Heart right ventricle (tissue), 16 donors: ENCODE results near the gene C11orf21. TPM values are rescaled to one million over a fixed set of nuclear protein-coding genes. Genes with fewer than 3 reads are reported as not detected.

Source experiments
- ATAC-seq, 8 donors: fragments of 200-7000 bp; cut with Tn5 transposase; one replicate each; pipeline ENCODE4 v1.9.1; 2020; ENCODE audit warnings: mild to moderate bottlenecking in 8 of 8, moderate library complexity in 8 of 8, moderate number of reproducible peaks in 1 of 8
- DNase-seq, 2 donors: peaks; one replicate each; pipeline ENCODE4 v3.0.0-alpha.2; 2020
- H3K27ac ChIP-seq, 10 donors: fragments of 200-600 bp; sonication (generic) in 2 of 10; one replicate each; pipeline versions ENCODE4 v1.5.0 to v1.8.0; 2020 to 2022; ENCODE audit warnings: mild to moderate bottlenecking in 3 of 10
- H3K27me3 ChIP-seq, 7 donors: fragments of 200-600 bp; one replicate each; pipeline ENCODE4 v1.8.0; 2021 to 2022; ENCODE audit warnings: mild to moderate bottlenecking in 2 of 7
- H3K36me3 ChIP-seq, 9 donors: fragments of 200-600 bp; sonication (generic) in 1 of 9; one replicate each; pipeline versions ENCODE4 v1.5.0 to v1.8.0; 2020 to 2022; ENCODE audit warnings: mild to moderate bottlenecking in 2 of 9
- H3K4me1 ChIP-seq, 9 donors: fragments of 200-600 bp; sonication (generic) in 1 of 9; one replicate each; pipeline versions ENCODE4 v1.5.0 to v1.8.0; 2020 to 2022; ENCODE audit warnings: mild to moderate bottlenecking in 4 of 9
- H3K4me3 ChIP-seq, 10 donors: fragments of 200-600 bp; sonication (generic) in 2 of 10; one replicate each; pipeline versions ENCODE4 v1.5.0 to v1.8.0; 2020 to 2022; ENCODE audit warnings: mild to moderate bottlenecking in 7 of 10, moderate library complexity in 2 of 10
- H3K9me3 ChIP-seq, 11 donors: fragments of 200-600 bp in 10 of 11; sonication (generic) in 2 of 11; one replicate each; pipeline versions ENCODE4 v1.5.0 to v1.8.0; 2013 to 2022; ENCODE audit warnings: mild to moderate bottlenecking in 2 of 11, control low read depth in 1 of 11, moderate library complexity in 1 of 11
- CTCF ChIP-seq, 9 donors: fragments of 200-600 bp; sonication (generic) in 2 of 9; IDR thresholded peaks; one replicate each; pipeline versions ENCODE4 v1.5.0 to v1.8.0; 2021 to 2022; ENCODE audit warnings: antibody characterized with exemption in 9 of 9, mild to moderate bottlenecking in 5 of 9, moderate library complexity in 1 of 9
- WGBS, 2 donors: extraction: QIAGEN DNeasy Blood & Tissue Kit; methylation state at CpG; one replicate each; pipeline ENCODE4 v1.1.7; 2013; ENCODE audit warnings: inconsistent platforms in 1 of 2; 5-methylcytosine and 5-hydroxymethylcytosine counted together
- intact Hi-C, 10 donors: fragments of 100-400 bp; cut with DNase I; formaldehyde crosslinking; loops; one replicate each; pipeline versions ENCODE4 v1.11.1 to v1.14.2; 2022
- polyA plus RNA-seq, 2 donors: library from polyadenylated mRNA; stranded (reverse); fragments of 200-250 nt; gene quantifications; one replicate each; pipeline ENCODE4 v1.2.3, GENCODE V29; 2013
- total RNA-seq, 10 donors: library from RNA; stranded (reverse); fragmentation: NEBNext Ultra II Directional in 3 of 10; extraction: Animal tissue kit (Norgen Biotek cat#: 25700) in 3 of 10; gene quantifications; one replicate each; pipeline versions ENCODE4 v1.2.1 to v1.2.4, GENCODE V29; 2021 to 2023
- donor health status: Arrhythmogenic right ventricular cardiomyopathy.
- donor health status: ischemic (EF 13 %, LVEDD 7.1; RV severe dilation, severe dysfunction).
- donor health status: healthy with polysubstance abuse.
- donor health status: DM: no; HTN: yes; CAD: no.
- donor health status: DM: no; HTN: no; CAD: no.
- donor health status: ischemic (EF 25% LVEDD 6.9; RV normal size, moderate dysfunction).
- donor health status: ischemic (EF 25% LVEDD 5.7; RV mildly dilated, moderate dysfunction).
- donor health status: healthy.
- donor health status: DM: yes; HTN: yes; CAD: no.
- donor health status: Ischemic cardiomyopathy.
- donor health status: ischemic (EF 35%, LVEDD 5.7; RV mildly dilated, moderate dysfunction).
- donor health status: nonischemic (EF 11% LVEDD 7.7; RV severe dilation, severe dysfunction).
- donor health status: DM: yes; HTN: yes; CAD: no.
- donor health status: PGD.
- donor health status: ischemic (EF 29% LVEDD 5.4; RV normal size, mild dysfunction).
- donor health status: nonischemic (EF 23%, LVEDD 6.1; RV moderate dilation, normal function).

C11orf21 gene
- total and polyA plus RNA-seq, 12 donors: 2.6 to 73.4 (median 31.1) TPM

GRCh38 chr11:2318123-2318522 lies 16.4 kb upstream of the C11orf21 start:
- no peaks in the 10 kb centered on the region for H3K36me3 ChIP-seq
- no peaks in the 10 kb centered on the region for H3K27me3 ChIP-seq
- H3K9me3 ChIP-seq: peaks cover 0 to 19% (median 4%) of the 10 kb centered on the region in 11 donors
- intact Hi-C loops: loop anchor here in 2 of 10 donors (5.0 kb wide), 2 partner anchors 54 to 59 kb away; partner anchors contain the start of gene CD81 (in 1 of the 2)
- peaks cover 13 to 30% (median 26%) of the 10 kb centered on the region in 9 donors for H3K4me1 ChIP-seq
- 89% methylated on average over 4 of the region's 4 CpGs for WGBS, 2 donors
- no peak overlapping the region for H3K27ac ChIP-seq
- DNase-seq (no peak), ATAC-seq (no peak)
- no peak overlapping the region for H3K4me3 ChIP-seq
- TF ChIP-seq CTCF (IDR thresholded peaks at IDR 0.05): no peak

- H3K9me3 ChIP-seq: peaks cover 0 to 13% (median 4%) of the 10 kb centered on the region in 11 donors
- ATAC-seq (no peak), DNase-seq (no peak)
- no peaks in the 10 kb centered on the region for H3K36me3 ChIP-seq
- no peak overlapping the region for H3K27ac ChIP-seq
- no peaks in the 10 kb centered on the region for H3K27me3 ChIP-seq
- intact Hi-C loops: loop anchor here in 2 of 10 donors (5.0 kb wide), 2 partner anchors 55 to 60 kb away; partner anchors contain the start of gene CD81 (in 1 of the 2)
- TF ChIP-seq CTCF (IDR thresholded peaks at IDR 0.05): no peak
- H3K4me1 ChIP-seq: peaks cover 13 to 37% (median 29%) of the 10 kb centered on the region in 9 donors
- whole genome bisulfite sequencing, 2 donors: 94 to 98% methylated on average over 17 of the region's 17 CpGs
- H3K4me3 ChIP-seq: no peak overlapping the region
These were observed 15.8 kb upstream of the C11orf21 start for GRCh38 chr11:2317354-2318050.

- WGBS, 2 donors: 81 to 97% methylated on average over 3 of the region's 3 CpGs
- Histone ChIP-seq H3K27me3 (no peaks in the 10 kb centered on the region), H3K4me1 (peaks cover 13 to 43% (median 31%) of the 10 kb centered on the region in 9 donors), H3K4me3 (no peak overlapping the region), H3K36me3 (no peaks in the 10 kb centered on the region), H3K27ac (no peak overlapping the region), H3K9me3 (peaks cover 0 to 12% (median 4%) of the 10 kb centered on the region in 11 donors)
- ATAC-seq (no peak), DNase-seq (no peak)
- intact Hi-C loops: loop anchor here in 2 of 10 donors (5.0 kb wide), 2 partner anchors 55 to 60 kb away; partner anchors contain the start of gene CD81 (in 1 of the 2)
- no peak for TF ChIP-seq CTCF (IDR thresholded peaks at IDR 0.05)
These were observed 15.2 kb upstream of the C11orf21 start for GRCh38 chr11:2316963-2317244.

- no peak overlapping the region for H3K4me3 ChIP-seq
- no peak for TF ChIP-seq CTCF (IDR thresholded peaks at IDR 0.05)
- no peaks in the 10 kb centered on the region for H3K27me3 ChIP-seq
- H3K4me1 ChIP-seq: peaks cover 13 to 46% (median 31%) of the 10 kb centered on the region in 9 donors
- 92 to 93% methylated on average over 22 to 23 of the region's 23 CpGs for WGBS, 2 donors
- DNase-seq: no peak
- H3K9me3 ChIP-seq: peaks cover 0 to 12% (median 4%) of the 10 kb centered on the region in 11 donors
- intact Hi-C loops: loop anchor here in 2 of 10 donors (5.0 kb wide), 2 partner anchors 56 to 61 kb away; partner anchors contain the start of gene CD81 (in 1 of the 2)
- H3K36me3 ChIP-seq: no peaks in the 10 kb centered on the region
- ATAC-seq: peak in 1 of 8 donors; percentile 1
- peak overlapping the region in 6 of 10 donors; percentile 83 to 90 (median 88) for H3K27ac ChIP-seq
These were observed 14.6 kb upstream of the C11orf21 start for GRCh38 chr11:2316169-2316962.
